OCI-LY3 (cell line): Measurements from ENCODE around the gene NLGN2.

ENCODE experiments used
- H2AFZ ChIP-seq: fragments of 200-600, 300-600 bp; shearing (Covaris generic); 2 replicates; pipeline ENCODE4 v1.6.0; 2014; ENCODE audit warnings: antibody characterized with exemption, low read depth, low read length
- H3K27ac ChIP-seq: fragments of 200-600, 300-600 bp; sonication (generic); 2 replicates; pipeline ENCODE4 v1.5.1; 2014; ENCODE audit warnings: mild to moderate bottlenecking, low read length, moderate library complexity, mixed read lengths
- H3K27me3 ChIP-seq: fragments of 200-600, 300-600 bp; sonication (generic); 2 replicates; pipeline ENCODE4 v1.6.1; 2014; ENCODE audit warnings: low read depth, low read length, mixed read lengths
- H3K36me3 ChIP-seq: fragments of 200-600, 300-600 bp; sonication (generic); replicated peaks from 2 replicates; pipeline ENCODE3; 2014; ENCODE audit warnings: low read depth, low read length, mixed read lengths
- H3K4me1 ChIP-seq: fragments of 300-600, 200-600 bp; sonication (generic); 2 replicates; pipeline ENCODE4 v1.6.1; 2014; ENCODE audit warnings: low read length, mixed read lengths
- H3K4me2 ChIP-seq: fragments of 200-600, 300-600 bp; sonication (generic); 2 replicates; pipeline ENCODE4 v1.6.1; 2014; ENCODE audit warnings: low read length, mixed read lengths
- H3K4me3 ChIP-seq: fragments of 300-600, 200-600 bp; sonication (generic); 2 replicates; pipeline ENCODE4 v1.5.1; 2014; ENCODE audit warnings: antibody characterized with exemption, mild to moderate bottlenecking, low read length, moderate library complexity
- H3K79me2 ChIP-seq: fragments of 300-600, 200-600 bp; shearing (Covaris generic); 2 replicates; pipeline ENCODE4 v1.6.1; 2014; ENCODE audit warnings: mild to moderate bottlenecking, low read length, mixed read lengths
- H3K9ac ChIP-seq: fragments of 300-600, 200-600 bp; shearing (Covaris generic); 2 replicates; pipeline ENCODE4 v1.6.0; 2014; ENCODE audit warnings: mild to moderate bottlenecking, low read length, moderate library complexity
- H3K9me3 ChIP-seq: fragments of 200-600, 300-600 bp; shearing (Covaris generic); 2 replicates; pipeline ENCODE4 v1.6.1; 2014; ENCODE audit warnings: low read length, mixed read lengths; ENCODE audit not compliant: insufficient read depth
- H4K20me1 ChIP-seq: fragments of 200-600, 300-600 bp; sonication (generic); 2 replicates; pipeline ENCODE4 v1.6.1; 2016; ENCODE audit warnings: low read length, mixed read lengths; ENCODE audit not compliant: insufficient read depth
- EZH2phosphoT487 ChIP-seq: fragments of 200-600 bp; shearing (Covaris generic); IDR thresholded peaks from 2 replicates; pipeline ENCODE4 v1.6.1; 2018; ENCODE audit warnings: antibody characterized with exemption, mixed run types, low read depth
- TF ChIP-seq, protein P1 (sequence below): fragments of 200-600, 300-600 bp; sonication (generic); IDR thresholded peaks from 2 replicates; pipeline ENCODE4 v1.5.1; 2014; ENCODE audit warnings: antibody characterized with exemption, low read length, low read depth

Gene NLGN2

DNA sequence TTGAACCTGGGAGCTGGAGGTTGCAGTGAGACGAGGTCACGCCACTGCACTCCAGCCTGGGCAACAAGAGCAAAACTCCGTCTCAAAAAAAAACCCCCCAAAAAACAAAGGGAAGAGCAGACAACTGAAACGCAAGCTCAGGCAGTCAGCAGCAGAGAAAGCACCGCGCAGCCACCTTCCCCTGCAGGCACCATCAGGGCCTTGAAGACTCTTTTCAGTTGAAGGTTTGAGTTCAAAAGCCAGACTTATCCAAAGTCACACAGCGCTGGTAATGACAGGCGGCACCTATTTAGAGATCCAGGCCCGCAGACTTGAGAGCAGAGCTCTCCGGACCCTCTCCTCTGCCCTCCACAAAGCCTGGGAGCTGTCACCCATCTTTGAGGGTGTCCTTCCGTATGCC, 60.6 kb downstream of the NLGN2 start:
- H3K9ac ChIP-seq, result no peak overlapping the region
- TF ChIP-seq EZH2phosphoT487, result no peak
- TF ChIP-seq, protein P1, sequence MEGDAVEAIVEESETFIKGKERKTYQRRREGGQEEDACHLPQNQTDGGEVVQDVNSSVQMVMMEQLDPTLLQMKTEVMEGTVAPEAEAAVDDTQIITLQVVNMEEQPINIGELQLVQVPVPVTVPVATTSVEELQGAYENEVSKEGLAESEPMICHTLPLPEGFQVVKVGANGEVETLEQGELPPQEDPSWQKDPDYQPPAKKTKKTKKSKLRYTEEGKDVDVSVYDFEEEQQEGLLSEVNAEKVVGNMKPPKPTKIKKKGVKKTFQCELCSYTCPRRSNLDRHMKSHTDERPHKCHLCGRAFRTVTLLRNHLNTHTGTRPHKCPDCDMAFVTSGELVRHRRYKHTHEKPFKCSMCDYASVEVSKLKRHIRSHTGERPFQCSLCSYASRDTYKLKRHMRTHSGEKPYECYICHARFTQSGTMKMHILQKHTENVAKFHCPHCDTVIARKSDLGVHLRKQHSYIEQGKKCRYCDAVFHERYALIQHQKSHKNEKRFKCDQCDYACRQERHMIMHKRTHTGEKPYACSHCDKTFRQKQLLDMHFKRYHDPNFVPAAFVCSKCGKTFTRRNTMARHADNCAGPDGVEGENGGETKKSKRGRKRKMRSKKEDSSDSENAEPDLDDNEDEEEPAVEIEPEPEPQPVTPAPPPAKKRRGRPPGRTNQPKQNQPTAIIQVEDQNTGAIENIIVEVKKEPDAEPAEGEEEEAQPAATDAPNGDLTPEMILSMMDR, result no peak
- H3K9me3 ChIP-seq, result no peaks in the 10 kb centered on the region
- no peaks in the 10 kb centered on the region for H3K36me3 ChIP-seq
- no peak overlapping the region for H3K4me2 ChIP-seq
- no peak overlapping the region for H2AFZ ChIP-seq
- H3K79me2 ChIP-seq, result no peaks in the 10 kb centered on the region
- H4K20me1 ChIP-seq, result no peaks in the 10 kb centered on the region
- H3K27me3 ChIP-seq, result no peaks in the 10 kb centered on the region
- H3K4me3 ChIP-seq, result no peak overlapping the region
- H3K27ac ChIP-seq, result no peak overlapping the region
- H3K4me1 ChIP-seq, result no peaks in the 10 kb centered on the region

DNA sequence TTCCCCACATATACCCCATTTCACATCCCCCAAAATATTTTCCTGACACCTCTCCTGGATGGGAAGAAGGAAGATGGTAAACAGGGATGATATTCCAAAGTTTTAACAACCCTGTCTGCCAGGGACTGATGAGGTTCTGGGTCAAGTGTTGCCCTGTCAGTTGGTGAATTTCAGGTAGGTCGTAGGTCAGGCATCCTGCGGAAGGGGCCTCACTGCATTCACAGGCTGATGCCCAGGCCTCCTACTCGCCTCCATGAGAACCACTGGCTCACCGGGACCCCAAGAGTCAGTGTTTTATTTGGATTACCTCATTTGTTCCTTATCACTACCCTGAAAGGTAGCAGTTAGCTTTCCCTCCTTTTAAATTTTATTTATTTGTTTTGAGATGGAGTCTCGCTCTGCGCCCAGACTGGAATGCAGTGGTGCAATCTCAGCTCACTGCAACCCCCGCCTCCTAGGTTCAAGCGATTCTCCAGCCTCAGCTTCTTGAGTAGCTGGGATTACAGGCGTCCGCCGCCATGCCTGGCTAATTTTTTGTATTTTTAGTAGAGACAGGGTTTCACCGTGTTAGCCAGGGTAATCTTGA, 61.3 kb downstream of the NLGN2 start:
- no peak overlapping the region for H3K4me3 ChIP-seq
- H3K9me3 ChIP-seq, result no peaks in the 10 kb centered on the region
- no peaks in the 10 kb centered on the region for H3K4me1 ChIP-seq
- TF ChIP-seq, protein P1, result no peak
- TF ChIP-seq EZH2phosphoT487, result no peak
- no peak overlapping the region for H3K9ac ChIP-seq
- no peaks in the 10 kb centered on the region for H3K27me3 ChIP-seq
- no peaks in the 10 kb centered on the region for H3K79me2 ChIP-seq
- no peaks in the 10 kb centered on the region for H3K36me3 ChIP-seq
- H4K20me1 ChIP-seq, result no peaks in the 10 kb centered on the region
- no peak overlapping the region for H2AFZ ChIP-seq
- H3K4me2 ChIP-seq, result no peak overlapping the region
- H3K27ac ChIP-seq, result no peak overlapping the region
